Urothelium cell line (cell line): ENCODE data around the gene ZNF841.
A peak's percentile ranks its signal among the peaks of the same experiment; 100 is the strongest.
"Not testable (repeated sequence)": the region's sequence is repeated elsewhere in the genome, so short reads cannot be mapped to it uniquely, and the experiment has no call there.

Source experiments
- DNase-seq: peaks from one replicate; pipeline ENCODE4 v3.0.0; 2011; ENCODE audit warnings: low spot score, mixed read lengths
- FAIRE-seq: peaks from 2 replicates; lab custom pipeline; 2011; peaks lifted over from hg19 to GRCh38; lab: Jason Lieb, UNC

Gene ZNF841

DNA sequence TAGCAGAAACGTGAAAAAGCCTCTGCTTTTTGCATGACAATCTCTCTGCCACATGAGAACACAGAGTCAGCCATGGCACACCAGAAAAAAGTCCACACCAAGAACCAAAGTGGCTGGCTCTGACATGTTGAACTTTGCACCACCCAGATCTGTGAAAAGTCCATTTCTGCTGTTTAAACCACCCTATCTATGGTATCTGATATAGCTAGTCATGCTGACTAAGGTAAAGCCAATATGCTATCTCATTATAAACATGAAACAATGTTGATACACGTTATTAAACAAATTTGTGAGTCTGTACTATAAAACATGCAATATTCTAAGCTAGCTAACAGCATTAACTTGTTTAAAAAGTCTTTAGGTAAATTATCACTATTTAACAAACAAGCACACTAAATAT, 25.9 kb downstream of the ZNF841 start:
- DNase-seq (no peak), FAIRE-seq (no peak)

DNA sequence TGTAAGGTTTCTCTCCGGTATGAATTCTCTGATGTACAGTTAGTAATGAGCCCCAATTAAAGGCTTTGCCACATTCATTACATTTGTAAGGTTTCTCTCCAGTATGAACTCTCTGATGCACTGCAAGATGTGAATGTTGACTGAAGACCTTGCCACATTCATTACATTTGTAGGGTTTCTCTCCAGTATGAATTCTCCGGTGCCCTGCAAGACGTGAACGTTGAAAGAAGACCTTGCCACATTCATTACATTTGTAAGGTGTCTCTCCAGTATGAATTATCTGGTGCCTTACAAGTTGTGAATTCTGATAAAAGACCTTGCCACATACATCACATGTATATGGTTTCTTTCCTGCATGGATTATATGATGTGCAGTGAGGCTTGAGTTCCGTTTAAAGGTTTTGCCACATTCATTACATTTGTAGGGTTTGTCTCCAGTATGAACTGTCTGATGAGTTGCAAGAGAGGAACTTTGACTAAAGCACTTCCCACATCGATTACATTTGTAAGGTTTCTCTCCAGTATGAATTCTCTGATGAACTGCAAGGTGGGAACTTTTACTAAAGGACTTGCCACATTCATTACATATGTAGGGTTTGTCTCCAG, 29.2 kb downstream of the ZNF841 start:
- FAIRE-seq (no peak), DNase-seq (no peak)

DNA sequence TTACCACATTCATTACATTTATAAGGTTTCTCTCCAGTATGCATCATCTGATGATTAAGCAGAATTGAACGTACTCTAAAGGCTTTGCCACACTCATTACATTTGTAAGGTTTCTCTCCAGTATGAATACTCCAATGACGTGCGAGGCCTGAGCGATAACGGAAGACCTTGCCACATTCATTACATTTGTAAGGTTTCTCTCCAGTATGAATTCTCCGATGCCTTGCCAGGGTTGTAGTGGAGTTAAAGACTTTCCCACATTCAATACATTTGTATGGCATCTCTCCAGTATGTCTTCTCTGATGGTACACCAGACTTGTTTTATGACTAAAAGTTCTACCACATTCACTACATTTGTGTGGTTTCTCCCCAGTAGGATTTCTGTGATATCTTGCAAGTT, 30.2 kb downstream of the ZNF841 start:
- FAIRE-seq (no peak), DNase-seq (no peak)

DNA sequence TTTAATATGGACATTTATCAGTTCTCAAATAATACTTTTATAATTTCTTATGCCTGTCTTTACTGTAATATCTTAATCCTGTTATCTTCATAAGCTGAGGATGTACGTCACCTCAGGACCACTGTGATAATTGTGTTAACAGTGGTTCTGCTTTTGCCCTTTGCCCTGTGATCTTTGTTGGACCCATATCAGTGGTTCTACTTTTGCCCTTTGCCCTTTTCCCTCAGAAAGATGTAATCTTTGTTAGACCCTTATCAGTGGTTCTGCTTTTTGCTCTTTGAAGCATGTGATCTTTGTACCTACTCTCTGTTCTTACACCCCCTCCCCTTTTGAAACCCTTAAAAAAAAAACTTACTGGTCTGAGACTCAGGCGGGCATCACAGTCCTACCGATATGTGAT, 39.1 kb downstream of the ZNF841 start:
- FAIRE-seq, DNase-seq: not testable (repeated sequence)

DNA sequence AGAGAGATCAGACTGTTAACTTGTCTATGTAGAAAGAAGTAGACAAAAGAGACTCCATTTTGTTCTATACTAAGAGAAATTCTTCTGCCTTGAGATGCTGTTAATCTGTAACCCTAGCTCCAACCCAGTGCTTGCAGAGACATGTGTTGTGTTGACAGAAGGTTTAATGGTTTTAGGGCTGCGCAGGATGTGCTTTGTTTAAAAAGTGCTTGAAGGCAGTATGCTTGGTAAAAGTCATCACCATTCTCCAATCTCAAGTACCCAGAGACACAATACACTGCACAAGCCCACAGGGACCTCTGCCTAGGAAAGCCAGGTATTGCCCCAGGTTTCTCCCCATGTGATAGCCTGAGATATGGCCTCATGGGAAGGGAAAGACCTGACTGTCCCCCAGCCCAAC, 43.8 kb downstream of the ZNF841 start:
- DNase-seq, FAIRE-seq: not testable (repeated sequence)

DNA sequence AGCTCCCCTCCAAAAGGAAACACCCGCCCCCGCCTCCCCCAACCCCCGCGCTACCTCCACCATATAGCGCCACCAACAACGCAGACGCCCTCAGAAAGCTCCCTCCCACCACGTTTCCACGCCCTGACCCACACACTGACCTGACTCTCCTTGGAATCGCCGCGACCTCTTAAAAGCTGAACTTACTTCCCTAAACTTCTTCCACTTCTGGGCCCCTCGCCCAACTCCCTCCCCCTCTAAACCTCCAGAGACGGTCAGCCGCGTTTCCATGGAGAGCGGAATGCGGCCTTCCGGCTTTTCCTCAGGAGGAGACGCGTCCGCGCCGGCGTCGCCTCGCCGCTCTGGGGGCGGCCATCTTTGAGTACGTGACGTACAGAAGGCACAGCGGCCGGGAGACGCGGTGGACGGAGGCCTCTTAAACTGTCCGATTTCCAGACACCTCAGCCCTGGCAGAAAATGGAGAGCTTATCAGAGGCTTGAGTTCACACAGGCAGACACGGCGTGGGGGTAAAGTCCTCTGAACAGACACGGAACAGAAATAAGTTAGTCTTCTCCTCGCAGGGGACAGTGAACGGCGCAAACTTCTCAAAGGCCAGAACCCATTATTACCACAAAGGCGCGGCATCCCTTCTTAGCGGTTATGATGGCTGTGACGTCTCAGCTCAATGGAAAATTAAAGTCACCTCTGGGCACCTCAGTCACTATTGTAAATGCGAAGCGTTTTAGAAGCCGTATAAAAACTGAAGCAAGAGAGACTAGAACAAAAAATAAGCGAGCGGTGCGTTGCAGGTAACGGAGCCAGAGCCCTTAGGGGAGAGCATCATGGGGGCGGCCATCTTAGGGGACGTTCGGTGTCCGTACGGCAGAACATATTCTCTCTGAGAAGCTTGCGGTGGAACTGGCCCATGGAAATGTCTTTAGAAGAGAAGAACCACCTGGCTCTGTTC, 46.7 kb downstream of the ZNF841 start, which contains the start of gene ZNF432:
ZNF432 (minus strand) TSS at position 284 of the 947 bp plus-strand sequence. CDS start 1,970 bp downstream, outside the sequence.
- FAIRE-seq (no peak), DNase-seq (peak; percentile 90)

DNA sequence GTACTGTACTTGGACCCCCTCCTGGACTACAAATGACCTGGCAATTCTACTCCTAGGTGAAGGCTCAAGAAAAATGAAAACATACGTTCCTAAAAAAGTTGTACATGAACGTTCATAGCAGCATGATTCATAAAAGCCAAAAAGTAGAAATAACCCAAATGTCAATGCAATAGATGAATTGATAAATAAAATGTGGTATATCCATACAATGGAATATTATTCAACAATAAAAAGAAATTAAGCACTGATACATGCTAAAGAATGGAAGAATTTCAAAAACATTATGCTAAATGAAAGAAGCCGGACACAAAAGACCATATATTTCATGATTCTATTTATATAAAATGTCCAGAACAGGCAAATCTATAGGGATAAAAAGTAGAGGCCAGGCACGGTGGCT, 56.4 kb downstream of the ZNF841 start:
- FAIRE-seq (no peak), DNase-seq (no peak)

DNA sequence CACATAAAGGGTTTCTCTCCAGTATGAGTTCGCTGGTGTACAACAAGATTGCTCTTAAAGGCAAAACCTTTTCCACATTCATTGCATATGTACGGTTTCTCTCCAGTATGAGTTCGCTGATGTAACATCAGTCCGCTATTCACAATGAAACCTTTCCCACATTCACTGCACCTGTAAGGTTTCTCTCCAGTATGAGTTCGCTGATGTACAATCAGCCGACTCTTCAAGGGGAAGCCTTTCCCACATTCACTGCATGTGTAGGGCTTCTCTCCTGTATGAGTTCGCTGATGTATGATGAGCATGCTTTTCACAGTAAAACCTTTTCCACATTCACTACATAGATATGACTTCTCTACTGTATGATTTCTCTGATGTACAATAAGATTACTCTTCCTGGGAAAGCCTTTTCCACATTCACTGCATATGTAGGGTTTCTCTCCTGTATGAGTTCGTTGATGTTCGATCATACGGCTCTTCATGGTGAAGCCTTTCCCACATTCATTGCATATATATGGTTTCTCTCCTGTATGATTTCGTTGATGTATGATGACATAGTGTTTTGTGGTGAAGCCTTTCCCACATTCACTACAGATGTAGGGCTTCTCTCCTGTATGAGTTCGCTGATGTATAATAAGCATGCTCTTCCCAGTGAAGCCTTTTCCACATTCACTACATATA, 61.4 kb downstream of the ZNF841 start:
- no peak for FAIRE-seq
- no peak for DNase-seq

DNA sequence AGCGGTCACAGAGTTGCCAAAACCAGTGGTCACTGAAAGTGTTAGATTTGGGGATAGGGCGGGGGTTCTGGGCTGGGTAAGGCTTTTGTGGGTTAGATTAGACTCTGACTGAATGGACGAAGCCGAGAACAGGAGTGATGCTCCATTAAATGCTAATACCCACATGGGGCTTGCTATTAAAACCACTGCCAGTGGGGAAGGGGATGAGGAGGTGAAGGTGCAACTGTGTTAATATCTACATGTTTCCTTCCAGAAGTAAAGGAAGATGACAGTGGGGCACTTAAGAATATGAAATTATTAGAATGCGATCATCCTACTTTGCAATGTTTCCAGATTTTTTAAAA, 66.8 kb downstream of the ZNF841 start:
- DNase-seq (no peak), FAIRE-seq (no peak)

DNA sequence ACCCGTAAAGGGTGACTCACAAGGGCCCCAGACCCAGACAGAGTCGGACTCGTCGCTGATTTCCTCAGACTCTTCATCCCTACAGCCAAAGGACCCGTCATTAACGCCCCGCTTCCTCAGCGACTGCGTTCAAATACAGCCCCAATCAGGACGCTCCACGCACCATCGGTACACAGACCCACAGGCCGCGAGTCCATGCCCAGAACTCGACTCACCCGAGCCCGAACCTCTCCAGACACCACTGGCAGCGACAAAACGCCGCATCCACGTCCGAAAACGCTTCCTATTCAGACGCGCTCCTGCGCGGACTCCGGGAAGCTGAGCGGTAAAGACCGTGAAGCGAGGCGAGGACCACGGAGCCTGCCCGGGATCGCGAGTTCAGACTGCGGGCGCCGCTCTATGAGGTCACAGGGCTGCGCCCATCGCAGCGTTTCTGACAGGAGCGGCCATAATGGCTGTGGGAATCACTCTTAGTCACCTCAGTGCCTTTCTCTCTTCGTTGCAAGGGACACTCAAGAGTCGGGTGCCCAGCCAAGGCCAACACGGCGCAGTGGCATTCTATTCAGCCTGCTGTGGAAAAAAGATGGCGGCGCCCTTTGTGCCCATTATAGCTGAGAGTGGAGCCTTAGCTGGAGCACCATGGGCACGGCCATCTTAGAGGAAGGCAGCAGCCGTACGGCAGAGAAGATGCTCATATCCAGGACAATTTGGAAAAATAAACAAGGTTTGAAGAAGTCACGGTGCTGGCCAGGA, 67.4 kb downstream of the ZNF841 start, which contains the start of gene ZNF614:
ZNF614 (minus strand) TSS at position 353 of the 753 bp plus-strand sequence. CDS start 2,634 bp downstream, outside the sequence.
- no peak for FAIRE-seq
- peak; percentile 91 for DNase-seq

DNA sequence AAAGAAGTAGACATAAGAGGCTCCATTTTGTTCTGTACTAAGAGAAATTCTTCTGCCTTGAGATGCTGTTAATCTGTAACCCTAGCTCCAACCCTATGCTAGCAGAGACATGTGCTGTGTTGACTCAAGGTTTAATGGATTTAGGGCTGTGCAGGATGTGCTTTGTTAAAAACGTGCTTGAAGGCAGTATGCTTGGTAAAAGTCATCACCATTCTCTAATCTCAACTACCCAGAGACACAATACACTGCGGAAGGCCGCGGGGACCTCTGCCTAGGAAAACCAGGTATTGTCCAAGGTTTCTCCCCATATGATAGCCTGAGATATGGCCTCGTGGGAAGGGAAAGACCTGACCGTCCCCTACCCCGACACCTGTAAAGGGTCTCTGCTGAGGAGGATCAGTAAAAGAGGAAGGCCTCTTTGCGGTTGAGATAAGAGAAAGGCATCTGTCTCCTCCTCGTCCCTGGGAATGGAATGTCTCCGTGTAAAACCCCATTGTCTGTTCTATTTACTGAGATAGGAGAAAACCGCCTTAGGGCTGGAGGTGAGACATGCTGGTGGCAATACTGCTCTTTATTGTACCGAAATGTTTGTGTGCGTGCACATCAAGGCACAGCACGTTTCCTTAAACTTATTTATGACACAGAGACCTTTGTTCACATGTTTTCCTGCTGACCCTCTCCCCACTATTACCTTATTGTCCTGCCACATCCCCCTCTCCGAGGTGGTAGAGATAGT, 69.1 kb downstream of the ZNF841 start:
- not testable (repeated sequence) for FAIRE-seq, DNase-seq

DNA sequence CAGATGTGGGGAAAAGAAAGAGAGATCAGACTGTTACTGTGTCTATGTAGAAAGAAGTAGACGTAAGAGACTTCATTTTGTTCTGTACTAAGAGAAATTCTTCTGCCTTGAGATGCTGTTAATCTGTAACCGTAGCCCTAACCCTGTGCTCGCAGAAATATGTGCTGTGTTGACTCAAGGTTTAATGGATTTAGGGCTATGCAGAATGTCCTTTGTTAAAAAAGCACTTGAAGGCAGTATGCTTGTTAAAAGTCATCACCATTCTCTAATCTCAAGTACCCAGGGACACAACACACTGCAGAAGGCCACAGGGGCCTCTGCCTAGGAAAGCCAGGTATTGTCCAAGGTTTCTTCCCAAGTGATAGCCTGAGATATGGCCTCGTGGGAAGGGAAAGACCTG, 71.1 kb downstream of the ZNF841 start:
- not testable (repeated sequence) for FAIRE-seq, DNase-seq

DNA sequence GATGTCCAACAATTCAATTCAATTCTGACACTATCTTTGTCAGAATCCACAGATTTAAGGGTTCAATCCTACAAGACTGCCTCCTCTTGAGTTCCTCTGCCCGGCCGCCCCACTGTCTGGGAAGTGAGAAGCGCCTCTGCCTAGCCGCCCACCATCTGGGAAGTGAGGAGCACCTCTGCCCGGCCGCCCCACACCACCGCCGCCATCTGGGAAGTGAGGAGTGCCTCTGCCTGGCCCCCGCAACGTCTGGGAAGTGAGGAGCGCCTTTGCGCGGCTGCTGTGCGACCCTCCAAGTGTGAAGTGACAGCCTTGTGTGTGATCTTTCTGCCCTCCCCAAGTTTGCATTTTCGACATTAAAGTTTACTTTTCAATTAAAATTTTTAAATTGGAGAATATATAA, 73.4 kb downstream of the ZNF841 start:
- DNase-seq = no peak
- no peak for FAIRE-seq

DNA sequence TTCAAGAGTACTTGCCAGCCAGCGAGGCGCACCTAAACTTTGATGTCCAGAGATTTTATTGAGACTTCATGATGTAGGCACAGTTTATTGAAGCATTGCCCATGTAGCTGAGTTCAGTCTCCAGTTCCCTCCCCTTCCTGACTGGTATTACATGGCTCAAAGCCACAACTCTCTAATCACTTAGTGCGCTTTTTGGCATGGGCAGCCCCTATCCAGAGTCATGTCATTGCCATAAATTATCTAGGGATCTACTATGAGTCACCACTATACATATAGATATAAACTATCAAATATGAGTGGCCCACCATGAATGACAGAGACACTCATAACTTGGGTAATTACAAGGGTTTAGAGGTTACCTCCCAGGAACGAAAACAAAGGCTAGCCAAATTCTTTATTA, 75.1 kb downstream of the ZNF841 start:
- no peak for DNase-seq
- no peak for FAIRE-seq
